ENCODE data around the gene HPS3.
"Not testable (repeated sequence)": the region's sequence is repeated elsewhere in the genome, so short reads cannot be mapped to it uniquely, and the experiment has no call there.

The HPS3 gene

GRCh38 chr3:149195221-149195620 is 65.8 kb downstream of the HPS3 start:
- no peak for DNase-seq (ENCODE audit: low read depth)

GRCh38 chr3:149196805-149197592 is 67.6 kb downstream of the HPS3 start:
- DNase-seq (ENCODE audit: low read depth): not testable (repeated sequence)

DNA sequence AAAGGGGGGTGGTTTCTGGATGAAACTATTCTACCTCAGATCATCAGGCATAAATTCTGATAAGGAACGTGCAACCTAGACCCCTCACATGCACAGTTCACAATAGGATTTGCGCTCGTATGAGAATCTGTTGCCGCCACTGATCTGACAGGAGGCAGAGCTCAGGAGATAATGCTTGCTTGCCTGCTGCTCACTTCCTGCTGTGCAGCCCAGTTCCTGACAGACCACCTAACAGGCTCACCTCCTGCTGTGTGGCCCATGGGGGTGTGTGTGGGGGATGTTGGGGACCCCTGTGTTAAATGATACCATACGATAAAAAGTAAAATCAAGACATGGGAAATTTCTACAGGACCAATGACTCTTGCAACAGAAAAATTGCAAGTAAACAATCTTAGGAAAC is 68.2 kb downstream of the HPS3 start:
- DNase-seq (ENCODE audit: low read depth): no peak

- no peak for DNase-seq (ENCODE audit: low read depth)
Measured at GRCh38 chr3:149198611-149199010, 69.2 kb downstream of the HPS3 start.

DNA sequence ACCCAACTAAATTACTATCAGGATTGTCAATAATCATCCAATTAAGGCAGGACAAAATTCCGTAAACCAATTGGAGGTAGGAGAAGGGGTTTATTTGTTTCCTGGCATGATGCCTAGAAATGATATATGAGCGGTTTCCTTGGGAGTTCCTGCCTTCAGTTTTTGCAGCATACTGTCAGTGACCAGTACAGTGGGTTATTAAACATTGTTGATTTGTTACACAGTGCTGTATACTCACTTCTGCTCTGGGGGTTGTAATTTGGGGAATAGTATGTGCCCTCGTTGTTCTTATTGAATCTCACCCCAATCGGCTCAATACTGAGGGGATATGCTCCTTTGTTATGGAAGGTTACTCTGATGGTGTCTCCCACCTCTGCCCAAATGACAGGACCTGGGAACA is 70.0 kb downstream of the HPS3 start:
- no peak for DNase-seq (ENCODE audit: low read depth)

GRCh38 chr3:149203758-149204157 is 74.3 kb downstream of the HPS3 start:
- no peak for DNase-seq (ENCODE audit: low read depth)

GRCh38 chr3:149204390-149204991 is 75.1 kb downstream of the HPS3 start:
- no peak for DNase-seq (ENCODE audit: low read depth)

- DNase-seq (ENCODE audit: low read depth): no peak
Measured at GRCh38 chr3:149207475-149207874, 78.0 kb downstream of the HPS3 start.

GRCh38 chr3:149209431-149209830 is 80.0 kb downstream of the HPS3 start:
- DNase-seq (ENCODE audit: low read depth): no peak

DNA sequence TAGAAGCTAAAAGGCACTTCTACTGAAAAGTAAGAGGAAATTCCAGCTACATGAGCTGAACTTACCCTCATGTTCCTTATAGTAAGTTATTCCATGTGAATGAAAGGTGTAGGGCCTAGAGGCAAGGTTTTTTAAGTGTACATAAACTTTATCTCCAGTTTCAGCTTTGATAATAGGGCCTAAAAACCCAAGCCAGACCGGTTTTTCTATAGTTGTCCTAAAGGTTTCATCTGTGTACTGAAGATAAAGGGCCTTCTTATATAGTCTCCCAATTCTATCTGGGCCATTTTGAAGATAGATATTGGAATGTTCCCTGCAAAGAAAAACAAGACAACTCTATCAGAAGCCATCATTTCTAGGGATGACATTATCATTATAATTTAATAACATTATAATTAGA is 82.9 kb downstream of the HPS3 start:
- DNase-seq (ENCODE audit: low read depth): no peak

DNA sequence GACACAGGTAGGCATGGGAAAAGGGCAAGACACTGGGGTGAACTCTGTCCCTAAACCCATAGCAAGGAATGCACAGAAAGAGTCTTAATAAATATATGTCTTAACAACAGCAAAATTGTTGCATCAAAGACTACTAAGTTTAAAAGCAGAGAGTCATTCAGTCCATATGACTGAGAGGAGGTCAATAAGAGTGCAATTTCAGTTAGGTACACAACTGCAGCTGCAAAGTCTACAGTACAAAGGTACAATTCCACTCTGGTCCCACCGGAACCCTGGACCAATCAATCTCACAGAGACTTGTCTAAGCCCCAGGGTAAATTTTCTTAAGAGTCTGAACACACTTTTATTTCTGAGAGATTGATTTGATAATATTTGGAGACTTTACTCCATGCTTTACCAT is 85.3 kb downstream of the HPS3 start:
- DNase-seq (ENCODE audit: low read depth): no peak

DNA sequence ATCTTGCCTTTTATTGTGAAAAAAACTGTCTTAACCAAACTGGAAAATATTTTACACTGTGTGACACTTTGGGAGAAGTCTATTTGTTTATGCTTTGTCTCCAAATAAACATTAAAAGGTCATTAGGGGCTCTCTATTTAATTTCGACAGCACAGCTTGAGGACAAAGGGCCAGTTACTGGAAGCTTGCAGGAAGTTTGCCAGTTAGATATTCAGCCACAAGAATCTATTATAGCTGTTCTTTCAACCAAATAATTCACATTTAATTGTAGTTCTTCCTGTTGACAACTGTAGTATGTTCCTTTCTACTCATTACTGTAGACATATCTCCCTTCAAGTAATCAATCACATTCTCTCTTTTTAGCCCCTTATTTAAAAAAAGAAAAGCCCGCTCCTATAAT is 86.1 kb downstream of the HPS3 start:
- DNase-seq (ENCODE audit: low read depth): no peak

DNA sequence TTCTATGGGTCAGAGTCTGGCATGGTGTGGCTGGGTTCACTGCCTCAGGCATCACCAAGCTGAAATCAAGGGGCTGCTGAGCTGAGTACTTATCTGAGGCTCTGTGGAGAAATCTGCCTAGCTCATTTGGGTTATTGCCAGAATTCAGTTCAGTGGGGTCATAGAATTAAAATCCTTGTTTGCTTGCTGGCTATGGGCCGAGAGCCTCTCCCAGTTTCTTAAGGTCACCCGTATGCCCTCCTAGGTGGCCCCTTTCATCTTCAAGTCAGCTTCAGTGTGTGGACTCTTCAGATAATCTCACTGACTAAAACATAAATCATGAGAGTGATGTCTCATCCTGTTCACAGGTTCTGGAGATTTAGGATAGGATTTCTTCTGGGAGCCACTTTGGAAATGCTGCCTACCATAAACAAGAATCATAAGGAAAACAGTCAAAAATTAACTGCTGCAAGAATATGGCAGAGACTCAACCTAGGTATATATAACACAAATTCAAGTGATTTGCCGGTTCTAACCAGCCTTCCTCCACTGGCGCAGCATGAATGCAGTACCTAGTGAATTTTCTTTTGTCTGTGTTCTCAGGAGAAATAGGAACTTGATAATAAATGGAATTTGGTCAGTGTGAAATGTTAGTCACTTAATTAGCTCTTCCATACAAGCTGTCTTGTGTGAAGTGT is 86.9 kb downstream of the HPS3 start:
- no peak for DNase-seq (ENCODE audit: low read depth)

DNA sequence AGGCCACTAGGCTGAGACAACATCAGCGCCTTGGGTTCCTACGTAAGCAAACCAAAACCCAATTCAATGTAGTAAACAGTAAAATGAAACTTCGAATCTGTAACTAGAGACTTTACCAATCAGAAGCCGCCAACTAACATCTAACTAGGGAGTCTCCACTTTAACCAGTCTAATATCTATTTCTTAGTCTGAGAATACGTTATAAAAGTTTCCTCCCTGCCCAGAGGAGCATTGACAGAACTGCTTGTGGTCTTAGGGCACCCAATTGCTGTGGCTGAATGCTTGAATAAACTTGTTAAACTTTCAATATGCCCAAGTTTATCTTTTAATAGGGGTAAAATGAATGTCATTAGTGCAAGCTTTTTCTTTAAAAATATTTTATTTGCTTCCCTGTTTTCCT is 87.9 kb downstream of the HPS3 start:
- DNase-seq (ENCODE audit: low read depth): no peak

DNA sequence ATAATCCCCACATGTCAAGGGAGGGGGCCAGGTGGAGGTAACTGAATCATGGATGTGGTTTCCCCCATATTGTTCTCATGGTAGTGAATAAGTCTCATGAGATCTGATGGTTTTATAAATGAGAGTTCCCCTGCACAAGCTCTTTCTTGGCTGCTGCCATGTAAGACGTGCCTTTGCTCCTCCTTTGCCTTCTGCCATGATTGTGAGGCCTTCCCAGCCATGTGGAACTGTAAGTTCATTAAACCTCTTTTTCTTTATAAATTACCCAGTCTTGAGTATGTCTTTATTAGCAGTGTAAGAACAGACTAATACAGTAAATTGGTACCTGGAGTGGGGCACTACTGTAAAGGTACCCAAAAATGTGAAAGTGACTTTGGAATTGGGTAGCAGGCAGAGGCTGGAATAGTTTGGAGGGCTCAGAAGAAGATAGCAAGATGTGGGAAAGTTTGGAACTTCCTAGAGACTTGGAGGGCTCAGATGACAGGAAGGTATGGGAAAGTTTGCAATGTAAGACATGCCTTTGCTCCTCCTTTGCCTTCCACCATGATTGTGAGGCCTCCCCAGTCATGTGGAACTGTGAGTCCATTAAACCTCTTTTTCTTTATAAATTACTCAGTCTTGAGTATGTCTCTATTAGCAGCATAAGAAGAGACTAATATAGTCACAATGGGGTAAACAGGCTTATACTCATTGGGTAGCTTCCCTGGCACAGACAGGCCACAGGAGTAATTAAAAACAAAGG is 90.1 kb downstream of the HPS3 start:
- DNase-seq (ENCODE audit: low read depth): not testable (repeated sequence)

DNA sequence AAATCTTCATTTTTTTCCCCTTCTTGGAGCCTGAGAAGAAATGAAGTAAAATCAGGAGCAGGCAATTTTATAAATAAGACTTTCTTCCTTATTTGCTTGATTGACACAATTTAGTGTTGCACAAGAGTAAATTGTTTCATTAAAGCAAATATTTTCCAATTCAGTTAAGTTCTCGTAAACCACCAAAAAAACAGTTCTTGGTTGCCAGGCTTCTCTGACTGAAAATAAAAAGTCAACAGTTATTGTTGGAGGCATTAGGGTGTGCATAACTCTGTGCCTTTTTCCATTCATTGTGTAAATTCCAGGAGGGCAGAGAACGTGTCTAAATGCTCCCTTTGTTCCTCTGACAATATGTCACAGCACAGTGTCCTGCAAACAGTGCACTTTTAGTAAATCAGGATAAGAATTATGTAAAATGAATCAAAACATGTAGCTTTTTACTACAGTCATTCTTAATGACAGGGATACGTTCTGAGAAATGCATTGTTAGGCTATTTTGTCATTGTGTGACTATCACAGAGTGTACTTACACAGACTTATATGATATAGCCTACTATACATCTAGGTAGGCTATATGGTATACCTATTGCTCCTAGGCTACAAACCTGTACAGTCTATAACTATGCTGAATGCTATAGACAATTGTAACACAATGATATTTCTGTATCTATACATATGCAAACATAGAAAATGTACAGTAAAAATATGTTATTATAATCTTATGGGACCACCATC is 92.5 kb downstream of the HPS3 start, which contains the start of gene CP:
Gene CP (minus strand): TSS at position 47 of the 735 bp plus-strand sequence. CDS start 37 bp downstream, at position 10.
- DNase-seq (ENCODE audit: low read depth): no peak

All from stimulated activated CD8-positive, alpha-beta memory T cell treated with anti-CD3 and anti-CD28 coated beads, Interleukin-15, amount 100 ng/mL, for 24 hours (primary cell).